SK-N-SH treated with all-trans-retinoic acid at 6 μM for 48 hours (cell line): ENCODE data around the gene COL6A2.

ENCODE experiments used
- ATAC-seq: fragments of 200-7000 bp; cut with Tn5 transposase; 3 replicates; pipeline ENCODE4 v1.9.1; 2020; ENCODE audit warnings: mild to moderate bottlenecking, moderate library complexity
- ARNTL ChIP-seq: fragments of 450-650 bp; formaldehyde crosslinking; IDR thresholded peaks from 2 replicates; pipeline ENCODE4 v1.5.0; 2020; ENCODE audit warnings: low read depth, mild to moderate bottlenecking, moderate library complexity, borderline replicate concordance
- CREB5 ChIP-seq: fragments of 250-450 bp; sonication (Bioruptor Pico); IDR thresholded peaks from 2 replicates; pipeline ENCODE4 v1.5.1; 2020; ENCODE audit warnings: low read depth, mild to moderate bottlenecking, moderate library complexity
- CSDC2 ChIP-seq: fragments of 250-450 bp; sonication (Bioruptor Pico); IDR thresholded peaks from 2 replicates; pipeline ENCODE4 v1.5.0; 2020; ENCODE audit warnings: mild to moderate bottlenecking, moderate library complexity
- CSRNP3 ChIP-seq: fragments of 250-450 bp; sonication (Bioruptor Pico); IDR thresholded peaks from 2 replicates; pipeline ENCODE4 v1.5.1; 2021; ENCODE audit warnings: mild to moderate bottlenecking, moderate library complexity
- ISL1 ChIP-seq: fragments of 250-450 bp; sonication (Bioruptor Pico); IDR thresholded peaks from 2 replicates; pipeline ENCODE4 v2.1.2; 2022; ENCODE audit warnings: mild to moderate bottlenecking, moderate library complexity
- OSR1 ChIP-seq: fragments of 250-450 bp; sonication (Bioruptor Pico); IDR thresholded peaks from 2 replicates; pipeline ENCODE4 v1.8.0; 2022; ENCODE audit warnings: moderate library complexity, mild to moderate bottlenecking, inconsistent platforms
- PATZ1 ChIP-seq: fragments of 250-450 bp; sonication (Bioruptor Pico); IDR thresholded peaks from 2 replicates; pipeline ENCODE4 v1.8.0; 2020; ENCODE audit warnings: mild to moderate bottlenecking, moderate library complexity, borderline replicate concordance
- POU6F1 ChIP-seq: fragments of 250-450 bp; sonication (Bioruptor Pico); IDR thresholded peaks from 2 replicates; pipeline ENCODE4 v1.8.0; 2021; ENCODE audit warnings: low read depth, mild to moderate bottlenecking, moderate library complexity, borderline replicate concordance
- PPARA ChIP-seq: fragments of 250-450 bp; sonication (Bioruptor Pico); IDR thresholded peaks from 2 replicates; pipeline ENCODE4 v1.5.0; 2020; ENCODE audit warnings: mild to moderate bottlenecking, borderline replicate concordance
- RARB ChIP-seq: fragments of 250-450 bp; sonication (Bioruptor Pico); IDR thresholded peaks from 2 replicates; pipeline ENCODE4 v1.8.0; 2021; ENCODE audit warnings: mild to moderate bottlenecking, moderate library complexity
- SNAI2 ChIP-seq: fragments of 250-450 bp; sonication (Bioruptor Pico); IDR thresholded peaks from 2 replicates; pipeline ENCODE4 v1.5.0; 2020; ENCODE audit warnings: mild to moderate bottlenecking, moderate library complexity
- TOX ChIP-seq: fragments of 250-450 bp; sonication (Bioruptor Pico); IDR thresholded peaks from 2 replicates; pipeline ENCODE4 v1.8.0; 2021; ENCODE audit warnings: mild to moderate bottlenecking, moderate library complexity, borderline replicate concordance
- TSHZ2 ChIP-seq: fragments of 250-450 bp; sonication (Bioruptor Pico); IDR thresholded peaks from 2 replicates; pipeline ENCODE4 v1.5.0; 2020; ENCODE audit warnings: mild to moderate bottlenecking, moderate library complexity
- ZC3H10 ChIP-seq: fragments of 250-450 bp; sonication (Bioruptor Pico); IDR thresholded peaks from 2 replicates; pipeline ENCODE4 v1.5.1; 2021; ENCODE audit warnings: mild to moderate bottlenecking, moderate library complexity
- ZFP3 ChIP-seq: fragments of 250-450 bp; sonication (Bioruptor Pico); IDR thresholded peaks from 2 replicates; pipeline ENCODE4 v1.5.0; 2020; ENCODE audit warnings: mild to moderate bottlenecking, moderate library complexity
- ZFP30 ChIP-seq: fragments of 450-650 bp; formaldehyde crosslinking; IDR thresholded peaks from 2 replicates; pipeline ENCODE4 v1.5.0; 2022; ENCODE audit warnings: mild to moderate bottlenecking, moderate library complexity
- ZNF565 ChIP-seq: fragments of 450-650 bp; formaldehyde crosslinking; conservative IDR thresholded peaks from 2 replicates; pipeline ENCODE4 v1.5.0; 2020; ENCODE audit warnings: low read depth, mild to moderate bottlenecking, moderate library complexity
- ZNF8 ChIP-seq: fragments of 450-650 bp; formaldehyde crosslinking; IDR thresholded peaks from 2 replicates; pipeline ENCODE4 v1.5.0; 2020; ENCODE audit warnings: mild to moderate bottlenecking, moderate library complexity

COL6A2 gene

GRCh38 chr21:46145159-46145839 is 47.4 kb downstream of the COL6A2 start:
- ATAC-seq: no peak
- TF ChIP-seq ZNF565 (no peak), CSDC2 (CRISPR knock-in tag) (no peak), ISL1 (CRISPR knock-in tag) (no peak), RARB (no peak), CREB5 (CRISPR knock-in tag) (no peak), ARNTL (CRISPR knock-in tag) (no peak), ZFP30 (no peak)

- no peak for TF ChIP-seq PATZ1 (CRISPR knock-in tag)
- TF ChIP-seq TSHZ2 (CRISPR knock-in tag): no peak
- no peak for TF ChIP-seq CSDC2 (CRISPR knock-in tag)
- no peak for TF ChIP-seq ZNF565
- no peak for TF ChIP-seq ISL1 (CRISPR knock-in tag)
- TF ChIP-seq ZFP3 (CRISPR knock-in tag): no peak
- TF ChIP-seq RARB: no peak
- TF ChIP-seq SNAI2 (CRISPR knock-in tag): no peak
- TF ChIP-seq POU6F1 (CRISPR knock-in tag): no peak
- no peak for TF ChIP-seq TOX (CRISPR knock-in tag)
- TF ChIP-seq OSR1 (CRISPR knock-in tag): no peak
- no peak for TF ChIP-seq CREB5 (CRISPR knock-in tag)
- no peak for TF ChIP-seq CSRNP3 (CRISPR knock-in tag)
- no peak for TF ChIP-seq PPARA (CRISPR knock-in tag)
- no peak for TF ChIP-seq ZC3H10 (CRISPR knock-in tag)
- no peak for TF ChIP-seq ARNTL (CRISPR knock-in tag)
- TF ChIP-seq ZNF8: no peak
- ATAC-seq: no peak
These were observed 48.2 kb downstream of the COL6A2 start for GRCh38 chr21:46145840-46146691.
